GM21717 (cell line): Measurements from ENCODE around the gene BRS3.
"Not testable (repeated sequence)": the region's sequence is repeated elsewhere in the genome, so short reads cannot be mapped to it uniquely, and the experiment has no call there.

Experiments used
- ATAC-seq: cut with Tn5 transposase; IDR thresholded peaks from one replicate; pipeline ENCODE4 v1.9.1; 2021; ENCODE audit warnings: mild to moderate bottlenecking, moderate library complexity; ENCODE audit not compliant: unreplicated experiment

The BRS3 gene

GRCh38 chrX:136487647-136488046, at the start of gene BRS3:
TSS of gene BRS3 (plus strand) at chrX:136487947. CDS start at chrX:136488115, 168 bp downstream.
- no peak for ATAC-seq

GRCh38 chrX:136438192-136438591, 49.6 kb upstream of the BRS3 start:
- no peak for ATAC-seq

GRCh38 chrX:136445674-136446073, 42.1 kb upstream of the BRS3 start:
- ATAC-seq = not testable (repeated sequence)

GRCh38 chrX:136446208-136446607, 41.5 kb upstream of the BRS3 start:
- ATAC-seq = no peak

GRCh38 chrX:136447308-136447707, 40.4 kb upstream of the BRS3 start:
- ATAC-seq = no peak

GRCh38 chrX:136447968-136448367, 39.8 kb upstream of the BRS3 start:
- ATAC-seq = no peak

- no peak for ATAC-seq
Measured at GRCh38 chrX:136450050-136450830, 37.5 kb upstream of the BRS3 start.

GRCh38 chrX:136452614-136453013, 35.1 kb upstream of the BRS3 start:
- ATAC-seq = no peak

GRCh38 chrX:136453114-136453513, 34.6 kb upstream of the BRS3 start:
- no peak for ATAC-seq

GRCh38 chrX:136453771-136454170, 34.0 kb upstream of the BRS3 start:
- no peak for ATAC-seq

GRCh38 chrX:136456133-136456532, 31.6 kb upstream of the BRS3 start:
- ATAC-seq = no peak

- no peak for ATAC-seq
Measured at GRCh38 chrX:136457303-136457917, 30.3 kb upstream of the BRS3 start.

GRCh38 chrX:136464589-136464988, 23.2 kb upstream of the BRS3 start:
- no peak for ATAC-seq

- ATAC-seq = no peak
Measured at GRCh38 chrX:136467303-136467702, 20.4 kb upstream of the BRS3 start.

GRCh38 chrX:136468391-136469103, 19.2 kb upstream of the BRS3 start:
- no peak for ATAC-seq

GRCh38 chrX:136473663-136474062, 14.1 kb upstream of the BRS3 start:
- ATAC-seq = no peak

- no peak for ATAC-seq
Measured at GRCh38 chrX:136475236-136475635, 12.5 kb upstream of the BRS3 start.

GRCh38 chrX:136476501-136476900, 11.2 kb upstream of the BRS3 start:
- ATAC-seq = no peak

- ATAC-seq = no peak
Measured at GRCh38 chrX:136477026-136477425, 10.7 kb upstream of the BRS3 start.

GRCh38 chrX:136480383-136480782, 7.4 kb upstream of the BRS3 start:
- no peak for ATAC-seq

- ATAC-seq = no peak
Measured at GRCh38 chrX:136488706-136489105, 959 bp downstream of the BRS3 start.

- no peak for ATAC-seq
Measured at GRCh38 chrX:136491832-136492231, 4.1 kb downstream of the BRS3 start.
